Loucy (cell line): ENCODE data around the gene LCE1D.

Source experiments
- H2AFZ ChIP-seq: fragments of 200-600 bp; sonication (generic); 2 replicates; pipeline ENCODE4 v1.6.0; 2016; ENCODE audit warnings: antibody characterized with exemption, mild to moderate bottlenecking, low read length, moderate library complexity
- H3F3A ChIP-seq: fragments of 200-600 bp; 2 replicates; pipeline ENCODE4 v1.6.0; 2016; ENCODE audit warnings: antibody characterized with exemption, low read depth, mild to moderate bottlenecking
- H3K27me3 ChIP-seq: fragments of 200-600 bp; sonication (generic); 2 replicates; pipeline ENCODE4 v1.6.1; 2014; ENCODE audit warnings: low read length, mild to moderate bottlenecking; ENCODE audit not compliant: insufficient read depth, poor library complexity, severe bottlenecking
- H3K36me3 ChIP-seq: fragments of 200-600 bp; sonication (generic); 2 replicates; pipeline ENCODE4 v1.6.1; 2016; ENCODE audit warnings: low read length; ENCODE audit not compliant: insufficient read depth
- H3K4me1 ChIP-seq: fragments of 200-600 bp; sonication (generic); 2 replicates; pipeline ENCODE4 v1.5.1; 2014; ENCODE audit warnings: low read length, mild to moderate bottlenecking; ENCODE audit not compliant: insufficient read depth, poor library complexity, severe bottlenecking
- H3K4me2 ChIP-seq: fragments of 200-600 bp; sonication (generic); 2 replicates; pipeline ENCODE4 v1.6.0; 2014; ENCODE audit warnings: antibody characterized with exemption, low read length, low read depth, mild to moderate bottlenecking; ENCODE audit not compliant: poor library complexity, severe bottlenecking
- H3K4me3 ChIP-seq: fragments of 200-600 bp; sonication (generic); 2 replicates; pipeline ENCODE4 v1.5.1; 2014; ENCODE audit warnings: low read length, mild to moderate bottlenecking, mixed read lengths; ENCODE audit not compliant: poor library complexity, severe bottlenecking
- H3K79me2 ChIP-seq: fragments of 200-600 bp; sonication (generic); 2 replicates; pipeline ENCODE4 v1.6.1; 2014; ENCODE audit warnings: low read length; ENCODE audit not compliant: insufficient read depth
- H3K9ac ChIP-seq: fragments of 200-600 bp; sonication (generic); 2 replicates; pipeline ENCODE4 v1.6.0; 2014; ENCODE audit warnings: mild to moderate bottlenecking, low read depth, low read length, moderate library complexity; ENCODE audit not compliant: poor library complexity, severe bottlenecking
- H3K9me2 ChIP-seq: fragments of 200-600 bp; sonication (generic); replicated peaks from 2 replicates; pipeline ENCODE4 v1.6.1; 2016; ENCODE audit warnings: low read depth, low read length, mixed read lengths
- H3K9me3 ChIP-seq: fragments of 200-600 bp; sonication (generic); 2 replicates; pipeline ENCODE4 v1.6.1; 2014; ENCODE audit warnings: mild to moderate bottlenecking, antibody characterized with exemption, low read length, low read depth; ENCODE audit not compliant: insufficient read depth
- H4K20me1 ChIP-seq: fragments of 200-600 bp; sonication (generic); 2 replicates; pipeline ENCODE4 v1.6.0; 2014; ENCODE audit warnings: antibody characterized with exemption, low read length, mild to moderate bottlenecking; ENCODE audit not compliant: insufficient read depth, poor library complexity, severe bottlenecking
- CTCF ChIP-seq: fragments of 200-600 bp; sonication (generic); conservative IDR thresholded peaks from 2 replicates; pipeline ENCODE4 v1.5.1; 2014; ENCODE audit warnings: mild to moderate bottlenecking, antibody characterized with exemption, low read length
- EZH2phosphoT487 ChIP-seq: fragments of 200-600 bp; IDR thresholded peaks from 2 replicates; pipeline ENCODE4 v1.6.1; 2018; ENCODE audit warnings: antibody characterized with exemption, mild to moderate bottlenecking, moderate library complexity, borderline replicate concordance

Gene LCE1D

GRCh38 chr1:152827173-152827572 is 30.7 kb downstream of the LCE1D start, which contains the start of gene LCE1A:
Gene LCE1A (plus strand): TSS chr1:152827473. CDS start chr1:152827473, 0 bp downstream.
- Histone ChIP-seq H2AFZ (no peak within 1 kb of the TSS), H3K9ac (no peak within 1 kb of the TSS), H4K20me1 (no peaks in the 10 kb centered on the region), H3F3A (no peaks in the 10 kb centered on the region), H3K9me2 (no peaks in the 10 kb centered on the region), H3K36me3 (no peaks in the 10 kb centered on the region), H3K27me3 (no peaks in the 10 kb centered on the region), H3K4me3 (no peak within 1 kb of the TSS), H3K79me2 (no peaks in the 10 kb centered on the region), H3K9me3 (no peaks in the 10 kb centered on the region), H3K4me1 (no peaks in the 10 kb centered on the region), H3K4me2 (no peak within 1 kb of the TSS)
- TF ChIP-seq EZH2phosphoT487, result no peak
- no peak for TF ChIP-seq CTCF

GRCh38 chr1:152836870-152837269 is 40.3 kb downstream of the LCE1D start:
- Histone ChIP-seq H3K9ac (no peak overlapping the region), H3K9me3 (no peaks in the 10 kb centered on the region), H3F3A (no peaks in the 10 kb centered on the region), H3K79me2 (no peaks in the 10 kb centered on the region), H3K4me3 (no peak overlapping the region), H3K36me3 (no peaks in the 10 kb centered on the region), H3K4me2 (no peak overlapping the region), H4K20me1 (no peaks in the 10 kb centered on the region), H3K9me2 (no peaks in the 10 kb centered on the region), H2AFZ (no peak overlapping the region), H3K27me3 (no peaks in the 10 kb centered on the region), H3K4me1 (no peaks in the 10 kb centered on the region)
- TF ChIP-seq CTCF, result no peak

GRCh38 chr1:152842556-152842955 is 46.0 kb downstream of the LCE1D start, which contains the start of gene LCE6A:
Gene LCE6A (plus strand): TSS chr1:152842856. CDS start chr1:152843521, 665 bp downstream.
- H3K4me2 ChIP-seq, result no peak within 1 kb of the TSS
- H2AFZ ChIP-seq, result no peak within 1 kb of the TSS
- TF ChIP-seq CTCF (no peak), EZH2phosphoT487 (no peak)
- no peaks in the 10 kb centered on the region for H3K36me3 ChIP-seq
- H3K9ac ChIP-seq, result no peak within 1 kb of the TSS
- no peaks in the 10 kb centered on the region for H3K9me2 ChIP-seq
- H3K4me3 ChIP-seq, result no peak within 1 kb of the TSS
- H3K27me3 ChIP-seq, result no peaks in the 10 kb centered on the region
- no peaks in the 10 kb centered on the region for H3F3A ChIP-seq
- no peaks in the 10 kb centered on the region for H3K79me2 ChIP-seq
- no peaks in the 10 kb centered on the region for H3K4me1 ChIP-seq
- H3K9me3 ChIP-seq, result no peaks in the 10 kb centered on the region
- H4K20me1 ChIP-seq, result no peaks in the 10 kb centered on the region
